A549 (cell line): ENCODE measurements around the gene RPTOR.

ENCODE experiments used
- BHLHE40 ChIP-seq: IDR thresholded peaks from 2 replicates; pipeline ENCODE4 v1.6.1; 2012; ENCODE audit warnings: low read depth, low read length, inconsistent platforms
- EHMT2 ChIP-seq: fragments of 200-600 bp; sonication (generic); IDR thresholded peaks from 2 replicates; pipeline ENCODE4 v1.6.1; 2016; ENCODE audit warnings: antibody characterized with exemption, low read depth, mild to moderate bottlenecking, moderate library complexity
- GATA3 ChIP-seq: IDR thresholded peaks from 2 replicates; pipeline ENCODE4 v1.6.1; 2012; ENCODE audit warnings: borderline replicate concordance
- NR3C1 ChIP-seq: fragments of >200 bp; sonication (Bioruptor Twin); formaldehyde crosslinking; IDR thresholded peaks from 3 replicates; pipeline ENCODE4 v1.6.1; 2017
- RAD21 ChIP-seq, 2 experiments: fragments of >200 bp in 1 of 2; sonication (Bioruptor Twin) in 1 of 2; formaldehyde crosslinking in 1 of 2; IDR thresholded peaks in 1 of 2; conservative IDR thresholded peaks in 1 of 2; 2 replicates in 1 of 2; 3 replicates in 1 of 2; pipeline ENCODE4 v1.6.1; 2012 to 2018; ENCODE audit warnings: inconsistent platforms in 1 of 2
- RARB ChIP-seq: fragments of 250-450 bp; sonication (Bioruptor Pico); IDR thresholded peaks from 2 replicates; pipeline ENCODE4 v1.8.0; 2021; ENCODE audit warnings: mild to moderate bottlenecking, moderate library complexity
- RCOR1 ChIP-seq: fragments of 150-350 bp; IDR thresholded peaks from 2 replicates; pipeline ENCODE4 v1.6.1; 2014; ENCODE audit warnings: antibody characterized with exemption, low read length, low read depth
- SREBF2 ChIP-seq: fragments of 450-650 bp; IDR thresholded peaks from 2 replicates; pipeline ENCODE4 v1.6.1; 2014; ENCODE audit warnings: mild to moderate bottlenecking, moderate library complexity
- TF ChIP-seq, protein P1 (sequence below): fragments of >200 bp; sonication (Bioruptor Twin); formaldehyde crosslinking; IDR thresholded peaks from 3 replicates; pipeline ENCODE4 v1.5.1; 2016
- TF ChIP-seq, protein P2 (sequence below): IDR thresholded peaks from 2 replicates; pipeline ENCODE4 v1.6.1; 2012
- TF ChIP-seq, protein P3 (sequence below): fragments of 250-450 bp; sonication (Bioruptor Pico); IDR thresholded peaks from 2 replicates; pipeline ENCODE4 v1.5.0; 2020; ENCODE audit warnings: low read depth, mild to moderate bottlenecking, moderate library complexity
- TF ChIP-seq, protein P4 (sequence below): fragments of >200 bp; sonication (Bioruptor Twin); formaldehyde crosslinking; IDR thresholded peaks from 2 replicates; pipeline ENCODE4 v1.6.1; 2016
- TF ChIP-seq, protein P5 (sequence below): IDR thresholded peaks from 2 replicates; pipeline ENCODE4 v1.6.1; 2012

DNA sequence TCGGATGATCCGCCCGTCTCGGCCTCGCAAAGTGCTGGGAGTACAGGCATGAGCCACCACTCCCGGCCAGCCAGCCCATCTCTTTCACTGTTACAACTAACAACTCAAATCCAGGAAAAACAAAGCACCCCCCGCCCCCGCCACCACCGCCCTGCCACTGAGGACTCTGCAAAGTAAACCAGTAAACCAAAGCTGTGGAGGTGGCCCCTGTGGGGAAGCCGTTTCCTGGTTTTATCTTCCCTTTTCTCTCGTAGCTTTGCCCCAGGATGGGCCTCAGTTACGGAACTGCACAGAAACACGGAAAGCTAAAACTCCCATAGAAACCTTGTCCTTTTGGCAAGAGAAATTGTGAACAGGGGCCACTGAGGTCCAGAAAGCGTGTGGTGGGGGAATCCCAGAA is 464.5 kb downstream of the RPTOR start:
- TF ChIP-seq, protein P1, sequence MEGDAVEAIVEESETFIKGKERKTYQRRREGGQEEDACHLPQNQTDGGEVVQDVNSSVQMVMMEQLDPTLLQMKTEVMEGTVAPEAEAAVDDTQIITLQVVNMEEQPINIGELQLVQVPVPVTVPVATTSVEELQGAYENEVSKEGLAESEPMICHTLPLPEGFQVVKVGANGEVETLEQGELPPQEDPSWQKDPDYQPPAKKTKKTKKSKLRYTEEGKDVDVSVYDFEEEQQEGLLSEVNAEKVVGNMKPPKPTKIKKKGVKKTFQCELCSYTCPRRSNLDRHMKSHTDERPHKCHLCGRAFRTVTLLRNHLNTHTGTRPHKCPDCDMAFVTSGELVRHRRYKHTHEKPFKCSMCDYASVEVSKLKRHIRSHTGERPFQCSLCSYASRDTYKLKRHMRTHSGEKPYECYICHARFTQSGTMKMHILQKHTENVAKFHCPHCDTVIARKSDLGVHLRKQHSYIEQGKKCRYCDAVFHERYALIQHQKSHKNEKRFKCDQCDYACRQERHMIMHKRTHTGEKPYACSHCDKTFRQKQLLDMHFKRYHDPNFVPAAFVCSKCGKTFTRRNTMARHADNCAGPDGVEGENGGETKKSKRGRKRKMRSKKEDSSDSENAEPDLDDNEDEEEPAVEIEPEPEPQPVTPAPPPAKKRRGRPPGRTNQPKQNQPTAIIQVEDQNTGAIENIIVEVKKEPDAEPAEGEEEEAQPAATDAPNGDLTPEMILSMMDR, result no peak
- TF ChIP-seq RCOR1 (no peak), EHMT2 (no peak), RAD21 (conservative IDR thresholded peaks at IDR 0.05 in 1 of 2, IDR thresholded peaks at IDR 0.05 in 1 of 2) (no peak), RARB (CRISPR knock-in tag) (no peak), BHLHE40 (no peak), SREBF2 (no peak), NR3C1 (no peak), GATA3 (no peak)
- TF ChIP-seq, protein P2, sequence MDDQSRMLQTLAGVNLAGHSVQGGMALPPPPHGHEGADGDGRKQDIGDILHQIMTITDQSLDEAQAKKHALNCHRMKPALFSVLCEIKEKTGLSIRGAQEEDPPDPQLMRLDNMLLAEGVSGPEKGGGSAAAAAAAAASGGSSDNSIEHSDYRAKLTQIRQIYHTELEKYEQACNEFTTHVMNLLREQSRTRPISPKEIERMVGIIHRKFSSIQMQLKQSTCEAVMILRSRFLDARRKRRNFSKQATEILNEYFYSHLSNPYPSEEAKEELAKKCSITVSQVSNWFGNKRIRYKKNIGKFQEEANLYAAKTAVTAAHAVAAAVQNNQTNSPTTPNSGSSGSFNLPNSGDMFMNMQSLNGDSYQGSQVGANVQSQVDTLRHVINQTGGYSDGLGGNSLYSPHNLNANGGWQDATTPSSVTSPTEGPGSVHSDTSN, result no peak
- TF ChIP-seq, protein P3, sequence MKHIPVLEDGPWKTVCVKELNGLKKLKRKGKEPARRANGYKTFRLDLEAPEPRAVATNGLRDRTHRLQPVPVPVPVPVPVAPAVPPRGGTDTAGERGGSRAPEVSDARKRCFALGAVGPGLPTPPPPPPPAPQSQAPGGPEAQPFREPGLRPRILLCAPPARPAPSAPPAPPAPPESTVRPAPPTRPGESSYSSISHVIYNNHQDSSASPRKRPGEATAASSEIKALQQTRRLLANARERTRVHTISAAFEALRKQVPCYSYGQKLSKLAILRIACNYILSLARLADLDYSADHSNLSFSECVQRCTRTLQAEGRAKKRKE (CRISPR knock-in tag), result no peak
- TF ChIP-seq, protein P4, sequence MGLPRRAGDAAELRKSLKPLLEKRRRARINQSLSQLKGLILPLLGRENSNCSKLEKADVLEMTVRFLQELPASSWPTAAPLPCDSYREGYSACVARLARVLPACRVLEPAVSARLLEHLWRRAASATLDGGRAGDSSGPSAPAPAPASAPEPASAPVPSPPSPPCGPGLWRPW, result no peak
- TF ChIP-seq, protein P5, sequence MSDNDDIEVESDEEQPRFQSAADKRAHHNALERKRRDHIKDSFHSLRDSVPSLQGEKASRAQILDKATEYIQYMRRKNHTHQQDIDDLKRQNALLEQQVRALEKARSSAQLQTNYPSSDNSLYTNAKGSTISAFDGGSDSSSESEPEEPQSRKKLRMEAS, result no peak
